H9 (cell line): ENCODE results near the gene TBC1D4. TPM values are rescaled to one million over a fixed set of nuclear protein-coding genes. Genes with fewer than 3 reads are reported as not detected.

Source experiments
- DNase-seq: peaks from one replicate; pipeline ENCODE4 v3.0.0-alpha.2; 2017
- H2AFZ ChIP-seq: one replicate; pipeline ENCODE4 v1.6.1; 2013; ENCODE audit warnings: mild to moderate bottlenecking, low read length, control low read depth, moderate library complexity
- H2AK5ac ChIP-seq: 2 replicates; pipeline ENCODE4 v1.6.1; 2013; ENCODE audit warnings: low read length, control low read depth, mixed read lengths; ENCODE audit not compliant: insufficient read length
- H2BK120ac ChIP-seq: one replicate; pipeline ENCODE4 v1.6.1; 2013; ENCODE audit warnings: low read depth, mild to moderate bottlenecking, low read length, control low read depth, inconsistent platforms; ENCODE audit not compliant: poor library complexity, severe bottlenecking
- H2BK12ac ChIP-seq: 2 replicates; pipeline ENCODE4 v1.6.1; 2013; ENCODE audit warnings: low read length, control low read depth, mixed read lengths, low read depth; ENCODE audit not compliant: insufficient read length
- H2BK15ac ChIP-seq: 2 replicates; pipeline ENCODE4 v1.6.1; 2013; ENCODE audit warnings: low read depth, low read length, control low read depth
- H2BK20ac ChIP-seq: one replicate; pipeline ENCODE4 v1.6.1; 2013; ENCODE audit warnings: low read depth, mild to moderate bottlenecking, low read length, control low read depth, inconsistent platforms; ENCODE audit not compliant: poor library complexity, severe bottlenecking
- H2BK5ac ChIP-seq: 2 replicates; pipeline ENCODE4 v1.6.1; 2013; ENCODE audit warnings: low read length, control low read depth, mixed read lengths; ENCODE audit not compliant: insufficient read length
- H3K14ac ChIP-seq: 2 replicates; pipeline ENCODE4 v1.6.1; 2013; ENCODE audit warnings: low read length, control low read depth; ENCODE audit not compliant: insufficient read depth
- H3K18ac ChIP-seq: 2 replicates; pipeline ENCODE4 v1.6.1; 2013; ENCODE audit warnings: low read depth, mild to moderate bottlenecking, mixed read lengths, low read length, control low read depth; ENCODE audit not compliant: insufficient read length
- H3K23ac ChIP-seq: 2 replicates; pipeline ENCODE4 v1.6.1; 2013; ENCODE audit warnings: low read length, control low read depth, mixed read lengths, low read depth; ENCODE audit not compliant: insufficient read length
- H3K23me2 ChIP-seq: 2 replicates; pipeline ENCODE4 v1.6.1; 2013; ENCODE audit warnings: low read depth, mild to moderate bottlenecking, mixed read lengths, low read length, control low read depth; ENCODE audit not compliant: insufficient read length, poor library complexity, severe bottlenecking
- H3K27ac ChIP-seq: 2 replicates; pipeline ENCODE4 v1.5.1; 2013; ENCODE audit warnings: low read length, control low read depth, mixed read lengths, low read depth; ENCODE audit not compliant: insufficient read length
- H3K27me3 ChIP-seq: 2 replicates; pipeline ENCODE4 v1.6.1; 2013; ENCODE audit warnings: low read length, control low read depth, inconsistent platforms; ENCODE audit not compliant: insufficient read depth
- H3K4ac ChIP-seq: 2 replicates; pipeline ENCODE4 v1.6.1; 2013; ENCODE audit warnings: low read depth, mild to moderate bottlenecking, control low read depth, inconsistent platforms, low read length, moderate library complexity
- H3K4me1 ChIP-seq: 2 replicates; pipeline ENCODE4 v1.6.1; 2013; ENCODE audit warnings: low read length, control low read depth, inconsistent platforms; ENCODE audit not compliant: insufficient read depth
- H3K4me2 ChIP-seq: 2 replicates; pipeline ENCODE4 v1.6.1; 2013; ENCODE audit warnings: low read length, control low read depth, mixed read lengths; ENCODE audit not compliant: insufficient read length, insufficient read depth
- H3K56ac ChIP-seq: 2 replicates; pipeline ENCODE4 v1.6.1; 2013; ENCODE audit warnings: low read depth, mild to moderate bottlenecking, mixed read lengths, low read length, control low read depth; ENCODE audit not compliant: insufficient read length
- H3K79me1 ChIP-seq: 2 replicates; pipeline ENCODE4 v1.6.1; 2013; ENCODE audit warnings: low read depth, mild to moderate bottlenecking, moderate library complexity, low read length, control low read depth, inconsistent platforms; ENCODE audit not compliant: insufficient read depth, poor library complexity, severe bottlenecking
- H3K79me2 ChIP-seq: 2 replicates; pipeline ENCODE4 v1.6.1; 2013; ENCODE audit warnings: low read length, control low read depth, inconsistent platforms; ENCODE audit not compliant: insufficient read depth
- H3K9ac ChIP-seq: 2 replicates; pipeline ENCODE4 v1.6.1; 2013; ENCODE audit warnings: low read length, control low read depth, mixed read lengths; ENCODE audit not compliant: insufficient read length; ENCODE audit errors: extremely low read depth
- H3K9me3 ChIP-seq: one replicate; pipeline ENCODE4 v1.6.1; 2013; ENCODE audit warnings: low read depth, low read length, inconsistent platforms; ENCODE audit not compliant: control insufficient read depth
- H3T11ph ChIP-seq: one replicate; pipeline ENCODE4 v1.6.1; 2013; ENCODE audit warnings: mild to moderate bottlenecking, low read length, control low read depth, inconsistent platforms
- H4K20me1 ChIP-seq: one replicate; pipeline ENCODE4 v1.6.1; 2013; ENCODE audit not compliant: control insufficient read depth, insufficient read length, insufficient read depth
- H4K5ac ChIP-seq: 2 replicates; pipeline ENCODE4 v1.6.1; 2013; ENCODE audit warnings: low read depth, mild to moderate bottlenecking, mixed read lengths, low read length, control low read depth; ENCODE audit not compliant: insufficient read length
- H4K8ac ChIP-seq: replicated peaks from 2 replicates; pipeline ENCODE4 v1.6.1; 2013; ENCODE audit warnings: low read length, control low read depth, mixed read lengths, low read depth; ENCODE audit not compliant: insufficient read length
- H4K91ac ChIP-seq: 2 replicates; pipeline ENCODE4 v1.6.1; 2013; ENCODE audit warnings: low read depth, mild to moderate bottlenecking, moderate library complexity, mixed read lengths, low read length, control low read depth; ENCODE audit not compliant: insufficient read length
- H3K27ac Mint-ChIP-seq, 3 experiments: 2 replicates in 2 of 3; 3 replicates in 1 of 3; pipeline ENCODE4 v1.8.0; 2020 to 2021; ENCODE audit warnings: mixed read lengths in 3 of 3, mild to moderate bottlenecking in 1 of 3, moderate library complexity in 1 of 3
- H3K27me3 Mint-ChIP-seq: 2 replicates; pipeline ENCODE4 v1.8.0; 2021; ENCODE audit warnings: low read depth, mild to moderate bottlenecking, moderate library complexity, mixed read lengths
- H3K36me3 Mint-ChIP-seq, 3 experiments: 2 replicates in 2 of 3; 3 replicates in 1 of 3; pipeline ENCODE4 v1.8.0; 2020 to 2021; ENCODE audit warnings: low read depth in 3 of 3, mixed read lengths in 3 of 3; ENCODE audit not compliant: insufficient read depth in 1 of 3
- H3K4me1 Mint-ChIP-seq, 2 experiments: 2 replicates each; pipeline ENCODE4 v1.8.0; 2020; ENCODE audit warnings: mixed read lengths in 2 of 2
- H3K4me3 Mint-ChIP-seq, 2 experiments: 2 replicates in 1 of 2; 3 replicates in 1 of 2; pipeline ENCODE4 v1.8.0; 2020 to 2021; ENCODE audit warnings: mild to moderate bottlenecking in 2 of 2, mixed read lengths in 2 of 2, moderate library complexity in 1 of 2
- H3K9me3 Mint-ChIP-seq, 2 experiments: 2 replicates in 1 of 2; 3 replicates in 1 of 2; pipeline ENCODE4 v1.8.0; 2020; ENCODE audit warnings: mild to moderate bottlenecking in 2 of 2, mixed read lengths in 2 of 2, moderate library complexity in 1 of 2
- WGBS: extraction: QIAGEN DNeasy Blood & Tissue Kit; methylation state at CpG from one replicate; pipeline ENCODE4 v1.1.7; 2013; ENCODE audit warnings: missing lambda C conversion rate, low lambda C conversion rate, mixed read lengths; ENCODE audit not compliant: insufficient read length; ENCODE audit errors: extremely low coverage; 5-methylcytosine and 5-hydroxymethylcytosine counted together
- total RNA-seq: library from RNA; stranded (reverse); gene quantifications from 2 replicates; pipeline ENCODE4 v1.2.1, GENCODE V29; 2021
- TF ChIP-seq, protein P1 (sequence below): fragments of 200-600 bp; sonication (generic); conservative IDR thresholded peaks from 3 replicates; pipeline ENCODE4 v1.8.0; 2021; ENCODE audit warnings: antibody characterized with exemption, mild to moderate bottlenecking

TBC1D4 gene
- total RNA-seq, 1 experiment from 2014 or later = 10.5 TPM

DNA sequence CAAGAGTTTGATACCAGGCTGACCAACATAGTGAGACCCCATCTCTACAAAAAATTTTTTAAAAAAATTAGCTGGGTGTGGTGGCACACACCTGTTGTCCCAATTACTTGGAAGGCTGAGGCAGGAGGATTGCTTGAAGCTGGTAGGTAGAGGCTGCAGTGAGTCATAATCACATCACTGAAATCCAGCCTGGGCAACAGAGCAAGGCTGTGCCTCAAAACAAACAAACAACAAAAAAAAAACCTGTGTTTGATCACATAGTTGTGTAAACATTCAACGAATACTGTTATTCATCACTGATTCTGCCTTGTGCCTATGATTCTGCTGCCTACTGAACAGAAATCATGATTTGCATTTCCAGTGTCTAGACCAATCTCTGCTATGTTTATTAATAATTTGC lies 134.0 kb downstream of the TBC1D4 start:
- Histone ChIP-seq H3K4me2 (no peak overlapping the region), H2AK5ac (no peak overlapping the region), H2BK15ac (no peak overlapping the region), H3K4me1 (no peaks in the 10 kb centered on the region), H3K79me2 (no peaks in the 10 kb centered on the region), H3K9ac (no peak overlapping the region), H4K5ac (no peak overlapping the region), H3K23me2 (no peaks in the 10 kb centered on the region), H3K4ac (no peak overlapping the region), H2BK20ac (no peak overlapping the region), H2BK12ac (no peak overlapping the region), H3K23ac (no peak overlapping the region), H3K14ac (no peak overlapping the region), H3T11ph (no peak overlapping the region), H3K27me3 (no peaks in the 10 kb centered on the region), H3K9me3 (no peaks in the 10 kb centered on the region), H3K79me1 (no peaks in the 10 kb centered on the region), H3K18ac (no peak overlapping the region), H4K8ac (no peak overlapping the region), H2BK5ac (no peak overlapping the region), H4K20me1 (no peaks in the 10 kb centered on the region), H2AFZ (no peak overlapping the region), H2BK120ac (no peak overlapping the region), H4K91ac (no peak overlapping the region), H3K56ac (no peak overlapping the region), H3K27ac (no peak overlapping the region)
- no peak for DNase-seq
- WGBS = no CpG with 5 or more reads among the region's 1 CpG
- Mint-ChIP-seq H3K4me1 (no peaks in the 10 kb centered on the region), H3K27me3 (no peaks in the 10 kb centered on the region), H3K4me3 (no peak overlapping the region), H3K36me3 (peaks cover 7 to 29% (median 9%) of the 10 kb centered on the region in 3 experiments; a peak in 6 of 7 replicates), H3K9me3 (no peaks in the 10 kb centered on the region; a peak in 1 of 5 replicates), H3K27ac (no peak overlapping the region)
- TF ChIP-seq, protein P1, sequence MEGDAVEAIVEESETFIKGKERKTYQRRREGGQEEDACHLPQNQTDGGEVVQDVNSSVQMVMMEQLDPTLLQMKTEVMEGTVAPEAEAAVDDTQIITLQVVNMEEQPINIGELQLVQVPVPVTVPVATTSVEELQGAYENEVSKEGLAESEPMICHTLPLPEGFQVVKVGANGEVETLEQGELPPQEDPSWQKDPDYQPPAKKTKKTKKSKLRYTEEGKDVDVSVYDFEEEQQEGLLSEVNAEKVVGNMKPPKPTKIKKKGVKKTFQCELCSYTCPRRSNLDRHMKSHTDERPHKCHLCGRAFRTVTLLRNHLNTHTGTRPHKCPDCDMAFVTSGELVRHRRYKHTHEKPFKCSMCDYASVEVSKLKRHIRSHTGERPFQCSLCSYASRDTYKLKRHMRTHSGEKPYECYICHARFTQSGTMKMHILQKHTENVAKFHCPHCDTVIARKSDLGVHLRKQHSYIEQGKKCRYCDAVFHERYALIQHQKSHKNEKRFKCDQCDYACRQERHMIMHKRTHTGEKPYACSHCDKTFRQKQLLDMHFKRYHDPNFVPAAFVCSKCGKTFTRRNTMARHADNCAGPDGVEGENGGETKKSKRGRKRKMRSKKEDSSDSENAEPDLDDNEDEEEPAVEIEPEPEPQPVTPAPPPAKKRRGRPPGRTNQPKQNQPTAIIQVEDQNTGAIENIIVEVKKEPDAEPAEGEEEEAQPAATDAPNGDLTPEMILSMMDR = no peak
